GM23248 (cell line): Measurements from ENCODE around the gene TBX6. TPM values are rescaled to one million over a fixed set of nuclear protein-coding genes. Genes with fewer than 3 reads are reported as not detected.

Experiments used
- DNase-seq: peaks from one replicate; pipeline ENCODE4 v3.0.0-alpha.2; 2015
- H2AFZ ChIP-seq: fragments of 200-600 bp; sonication (generic); 2 replicates; pipeline ENCODE4 v1.6.1; 2016; ENCODE audit warnings: antibody characterized with exemption
- H3F3A ChIP-seq: fragments of 200-600 bp; sonication (generic); 2 replicates; pipeline ENCODE4 v1.6.1; 2016; ENCODE audit warnings: mild to moderate bottlenecking, antibody characterized with exemption, mixed run types; ENCODE audit not compliant: insufficient read depth
- H3K27ac ChIP-seq: fragments of 200-600 bp; sonication (generic); 2 replicates; pipeline ENCODE4 v1.5.1; 2016; ENCODE audit warnings: mild to moderate bottlenecking
- H3K27me3 ChIP-seq: fragments of 200-600 bp; sonication (generic); replicated peaks from 2 replicates; pipeline ENCODE4 v1.6.1; 2016; ENCODE audit warnings: mild to moderate bottlenecking; ENCODE audit not compliant: insufficient read depth
- H3K36me3 ChIP-seq: fragments of 200-600 bp; sonication (generic); 2 replicates; pipeline ENCODE4 v1.6.1; 2016; ENCODE audit warnings: low read depth, mild to moderate bottlenecking
- H3K4me1 ChIP-seq: fragments of 200-600 bp; sonication (generic); 2 replicates; pipeline ENCODE4 v1.6.1; 2016; ENCODE audit warnings: mild to moderate bottlenecking; ENCODE audit not compliant: insufficient read depth
- H3K4me2 ChIP-seq: fragments of 200-600 bp; sonication (generic); one replicate; pipeline ENCODE4 v1.6.1; 2016; ENCODE audit warnings: mild to moderate bottlenecking; ENCODE audit not compliant: unreplicated experiment
- H3K4me3 ChIP-seq: fragments of 200-600 bp; sonication (generic); 2 replicates; pipeline ENCODE4 v1.5.1; 2016; ENCODE audit warnings: mild to moderate bottlenecking
- H3K79me2 ChIP-seq: fragments of 200-600 bp; sonication (generic); 2 replicates; pipeline ENCODE4 v1.6.1; 2016; ENCODE audit warnings: mild to moderate bottlenecking; ENCODE audit not compliant: insufficient read depth
- H3K9ac ChIP-seq: fragments of 200-600 bp; sonication (generic); 2 replicates; pipeline ENCODE4 v1.6.1; 2016; ENCODE audit warnings: mild to moderate bottlenecking
- H3K9me2 ChIP-seq: fragments of 200-600 bp; sonication (generic); 2 replicates; pipeline ENCODE4 v1.6.1; 2016; ENCODE audit warnings: mixed run types, mild to moderate bottlenecking, moderate library complexity; ENCODE audit not compliant: insufficient read depth
- H3K9me3 ChIP-seq: fragments of 200-600 bp; sonication (generic); one replicate; pipeline ENCODE4 v1.6.1; 2017; ENCODE audit warnings: low read depth
- H4K20me1 ChIP-seq: fragments of 200-600 bp; sonication (generic); 2 replicates; pipeline ENCODE4 v1.6.0; 2016; ENCODE audit not compliant: insufficient read depth
- EZH2 ChIP-seq: fragments of 200-600 bp; sonication (generic); IDR thresholded peaks from 2 replicates; pipeline ENCODE4 v1.6.1; 2018; ENCODE audit warnings: antibody characterized with exemption, mild to moderate bottlenecking; ENCODE audit not compliant: insufficient read depth, poor library complexity, severe bottlenecking
- EZH2phosphoT487 ChIP-seq: fragments of 200-600 bp; sonication (generic); IDR thresholded peaks from 2 replicates; pipeline ENCODE4 v1.6.1; 2018; ENCODE audit warnings: antibody characterized with exemption, moderate library complexity, mild to moderate bottlenecking, low read depth; ENCODE audit not compliant: insufficient read depth
- WGBS, 2 experiments: methylation state at CpG; one replicate each; pipeline ENCODE4 v1.1.6; 2015 to 2017; ENCODE audit warnings: low lambda C conversion rate in 2 of 2, low coverage in 1 of 2; ENCODE audit errors: missing lambda C conversion rate in 2 of 2; 5-methylcytosine and 5-hydroxymethylcytosine counted together
- in situ Hi-C: fragments of 300-500 bp; cut with MboI; formaldehyde crosslinking; loops from 2 replicates; pipeline ENCODE4 v1.15.0; 2020
- polyA plus RNA-seq: library from polyadenylated mRNA; unstranded; fragments of >200 nt; fragmentation: Nextera tagmentation; extraction: Ambion mirVana; gene quantifications from 2 replicates; pipeline ENCODE4 v1.2.1, GENCODE V29; 2016
- total RNA-seq: library from RNA; depleted of rRNA; stranded (reverse); fragments of >200 nt; shearing (Covaris generic); gene quantifications from 2 replicates; pipeline ENCODE4 v1.2.3, GENCODE V29; 2014

TBX6 gene
- total and polyA plus RNA-seq, 2 experiments from 2014 or later, result 0.11 to 0.20 TPM

- Histone ChIP-seq H3K4me1 (peaks cover 17% of the 10 kb centered on the region), H3K36me3 (peaks cover 38% of the 10 kb centered on the region), H3K9ac (peak overlapping the region; percentile 94), H3F3A (peaks cover 44% of the 10 kb centered on the region), H3K79me2 (peaks cover 61% of the 10 kb centered on the region), H3K9me2 (no peaks in the 10 kb centered on the region), H3K27ac (peak overlapping the region; percentile 87), H2AFZ (peak overlapping the region; percentile 76), H3K4me2 (peak overlapping the region; percentile 97), H3K27me3 (no peaks in the 10 kb centered on the region), H3K4me3 (peak overlapping the region; percentile 81), H4K20me1 (no peaks in the 10 kb centered on the region), H3K9me3 (no peaks in the 10 kb centered on the region)
- in situ Hi-C loops, result no loop called here
- peak; percentile 71 for DNase-seq
- TF ChIP-seq EZH2phosphoT487, result no peak
- no peak for TF ChIP-seq EZH2
- WGBS, 2 experiments, result 0 to 2% methylated on average over 24 to 27 of the region's 33 CpGs
These were observed 15.4 kb downstream of the TBX6 start for GRCh38 chr16:30076276-30076791.

GRCh38 chr16:30075503-30076275 lies 16.0 kb downstream of the TBX6 start, which contains the start of gene PPP4C:
Gene PPP4C (plus strand): TSS chr16:30075994. CDS start chr16:30076378, 384 bp downstream.
- peak within 1 kb of the TSS; percentile 76 for H2AFZ ChIP-seq
- in situ Hi-C loops, result no loop called here

DNA sequence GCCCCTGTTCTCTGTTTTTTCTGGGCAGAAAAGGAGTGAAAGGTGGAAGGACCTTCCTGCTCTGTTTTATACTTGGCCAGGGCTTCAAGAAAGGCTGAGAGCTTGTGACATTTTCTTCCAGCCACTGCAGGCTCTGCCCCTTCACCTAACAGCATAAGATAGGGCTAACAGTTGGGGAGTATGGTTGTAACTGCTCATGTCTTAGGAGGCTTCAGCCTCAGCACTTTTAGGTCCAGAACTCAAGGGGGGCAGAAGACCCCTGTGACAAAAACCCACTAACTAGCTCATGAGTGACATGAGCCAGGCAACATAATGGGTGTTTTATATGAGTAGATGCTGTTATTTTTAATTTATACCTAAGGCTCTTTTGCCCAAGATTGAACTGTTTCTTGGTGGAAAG lies 21.2 kb downstream of the TBX6 start:
- H3K36me3 ChIP-seq, result peaks cover 60% of the 10 kb centered on the region
- TF ChIP-seq EZH2phosphoT487 (no peak), EZH2 (no peak)
- no peaks in the 10 kb centered on the region for H3K9me3 ChIP-seq
- H3K9me2 ChIP-seq, result no peaks in the 10 kb centered on the region
- no peak for DNase-seq
- H3K4me3 ChIP-seq, result peak overlapping the region; percentile 82; the same call in 1 of the 2 replicates
- peaks cover 88% of the 10 kb centered on the region for H3F3A ChIP-seq
- peaks cover 26% of the 10 kb centered on the region; the same call in 1 of the 2 replicates for H4K20me1 ChIP-seq
- H3K79me2 ChIP-seq, result peaks cover 63% of the 10 kb centered on the region
- peaks cover 34% of the 10 kb centered on the region for H3K4me1 ChIP-seq
- no peak overlapping the region for H2AFZ ChIP-seq
- peak overlapping the region; percentile 92; the same call in 1 of the 2 replicates for H3K9ac ChIP-seq
- no peaks in the 10 kb centered on the region for H3K27me3 ChIP-seq
- H3K4me2 ChIP-seq, result peak overlapping the region; percentile 91
- H3K27ac ChIP-seq, result peak overlapping the region; percentile 35
- in situ Hi-C loops, result loop anchor here (5.0 kb wide), 1 partner anchor 52 kb away; the partner anchor contains the start of gene MAPK3

More at GRCh38 chr16:30075503-30076275, 16.0 kb downstream of the TBX6 start, which contains the start of gene PPP4C:
- Histone ChIP-seq H3K9me3 (no peaks in the 10 kb centered on the region), H3K36me3 (peaks cover 38% of the 10 kb centered on the region), H3K4me2 (peak within 1 kb of the TSS; percentile 97), H3K79me2 (peaks cover 61% of the 10 kb centered on the region), H3K4me3 (peak within 1 kb of the TSS; percentile 81), H3K9ac (peak within 1 kb of the TSS; percentile 94), H3K27me3 (no peaks in the 10 kb centered on the region), H4K20me1 (no peaks in the 10 kb centered on the region), H3K4me1 (peaks cover 17% of the 10 kb centered on the region), H3F3A (peaks cover 50% of the 10 kb centered on the region), H3K9me2 (no peaks in the 10 kb centered on the region), H3K27ac (peak within 1 kb of the TSS; percentile 87)
- WGBS, 2 experiments, result 1 to 3% methylated on average over 35 to 67 of the region's 67 CpGs
- DNase-seq, result peak; percentile 97
- TF ChIP-seq EZH2, result no peak
- no peak for TF ChIP-seq EZH2phosphoT487

- Histone ChIP-seq H3K27ac (peak overlapping the region; percentile 35), H3K4me2 (peak overlapping the region; percentile 91)
These were observed 21.9 kb downstream of the TBX6 start for GRCh38 chr16:30069611-30070462.

More at GRCh38 chr16:30069611-30070462, 21.9 kb downstream of the TBX6 start:
- 79 to 82% methylated on average over 27 to 31 of the region's 31 CpGs for WGBS, 2 experiments
- peaks cover 30% of the 10 kb centered on the region for H3K4me1 ChIP-seq
- no peak for DNase-seq
- H4K20me1 ChIP-seq, result peaks cover 26% of the 10 kb centered on the region; the same call in 1 of the 2 replicates
- peak overlapping the region; percentile 82 for H3K4me3 ChIP-seq
- H3K9ac ChIP-seq, result peak overlapping the region; percentile 92
- H3K27me3 ChIP-seq, result no peaks in the 10 kb centered on the region
- H3F3A ChIP-seq, result peaks cover 82% of the 10 kb centered on the region
- H3K36me3 ChIP-seq, result peaks cover 60% of the 10 kb centered on the region
- peaks cover 63% of the 10 kb centered on the region for H3K79me2 ChIP-seq
- H2AFZ ChIP-seq, result no peak overlapping the region
- in situ Hi-C loops, result loop anchor here (5.0 kb wide), 1 partner anchor 52 kb away; the partner anchor contains the start of gene MAPK3
- no peaks in the 10 kb centered on the region for H3K9me3 ChIP-seq
- TF ChIP-seq EZH2 (no peak), EZH2phosphoT487 (no peak)
- H3K9me2 ChIP-seq, result no peaks in the 10 kb centered on the region
